GM12891 (cell line): ENCODE measurements around the gene LIMS2.
A peak's percentile ranks its signal among the peaks of the same experiment; 100 is the strongest.

ENCODE experiments used
- DNase-seq: peaks from one replicate; pipeline ENCODE4 v3.0.0; 2011; ENCODE audit warnings: low spot score; ENCODE audit not compliant: insufficient read length
- FAIRE-seq: peaks from 2 replicates; lab custom pipeline; 2011; peaks lifted over from hg19 to GRCh38; lab: Jason Lieb, UNC
- PAX5 ChIP-seq: IDR thresholded peaks from 2 replicates; pipeline ENCODE4 v1.6.1; 2011; ENCODE audit warnings: low read length, moderate library complexity, mild to moderate bottlenecking; ENCODE audit not compliant: insufficient read depth, severe bottlenecking
- POLR2A ChIP-seq: IDR thresholded peaks from 2 replicates; pipeline ENCODE4 v1.6.1; 2011; ENCODE audit warnings: low read depth, low read length, control low read depth
- POLR2AphosphoS5 ChIP-seq: IDR thresholded peaks from 2 replicates; pipeline ENCODE4 v1.6.1; 2011; ENCODE audit warnings: low read depth, low read length, control low read depth
- POU2F2 ChIP-seq: IDR thresholded peaks from 2 replicates; pipeline ENCODE4 v1.6.1; 2011; ENCODE audit warnings: low read depth, mild to moderate bottlenecking, control low read depth, low read length, moderate library complexity
- SPI1 ChIP-seq: IDR thresholded peaks from 2 replicates; pipeline ENCODE4 v1.6.1; 2011; ENCODE audit warnings: low read depth, low read length, control low read depth
- TAF1 ChIP-seq: IDR thresholded peaks from 2 replicates; pipeline ENCODE4 v1.6.1; 2011; ENCODE audit warnings: low read depth, low read length, control low read depth

LIMS2 gene

DNA sequence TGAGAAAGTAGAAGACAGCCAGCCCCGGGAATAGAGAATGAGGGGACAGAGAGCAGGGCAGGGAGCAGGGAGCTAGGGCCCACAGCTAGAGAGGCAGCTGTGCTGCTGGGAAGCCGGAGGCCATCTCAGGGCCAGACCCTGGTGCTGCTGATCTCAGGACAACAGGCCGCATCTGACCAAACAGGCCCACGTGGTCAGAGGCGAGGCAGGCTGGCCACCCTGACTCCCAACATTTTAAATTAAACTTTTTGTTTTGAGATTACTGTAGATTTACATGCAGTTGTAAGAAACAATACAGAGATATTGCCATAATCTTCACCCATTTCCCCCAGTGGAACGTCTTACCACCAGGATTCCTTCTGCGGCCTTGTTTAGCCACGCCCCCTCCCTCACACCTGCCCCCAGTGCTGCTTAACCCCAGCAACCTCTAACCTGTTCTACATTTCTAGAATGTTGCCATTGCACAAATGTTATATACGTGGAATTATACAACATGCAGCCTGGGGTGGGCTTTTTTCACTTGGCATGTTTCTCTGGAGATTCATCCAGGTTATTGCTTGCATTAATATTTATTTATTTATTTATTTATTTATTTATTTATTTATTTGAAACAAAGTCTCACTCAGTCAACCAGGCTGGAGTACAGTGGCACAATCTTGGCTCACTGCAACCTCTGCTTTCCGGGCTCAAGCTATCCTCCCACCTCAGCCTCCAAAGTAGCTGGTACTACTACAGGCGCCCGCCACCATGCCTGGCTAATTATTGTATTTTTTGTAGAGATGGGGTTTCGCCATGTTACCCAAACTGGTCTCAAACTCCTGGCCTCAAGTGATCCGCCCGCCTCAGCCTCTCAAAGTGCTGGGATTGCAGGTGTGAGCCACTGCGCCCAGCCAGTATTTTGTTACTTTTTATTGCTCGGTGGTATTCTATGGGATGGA, 78.0 kb downstream of the LIMS2 start:
- FAIRE-seq (no peak), DNase-seq (no peak)
- TF ChIP-seq PAX5, result no peak
- no peak for TF ChIP-seq POU2F2
- TF ChIP-seq POLR2A, result no peak
- TF ChIP-seq TAF1, result no peak
- no peak for TF ChIP-seq SPI1

GRCh38 chr2:127596311-127597045, 78.9 kb downstream of the LIMS2 start:
- no peak for TF ChIP-seq POLR2A
- no peak for TF ChIP-seq POU2F2
- no peak for TF ChIP-seq TAF1
- TF ChIP-seq SPI1, result no peak
- no peak for TF ChIP-seq POLR2AphosphoS5
- TF ChIP-seq PAX5, result no peak
- no peak for FAIRE-seq

DNA sequence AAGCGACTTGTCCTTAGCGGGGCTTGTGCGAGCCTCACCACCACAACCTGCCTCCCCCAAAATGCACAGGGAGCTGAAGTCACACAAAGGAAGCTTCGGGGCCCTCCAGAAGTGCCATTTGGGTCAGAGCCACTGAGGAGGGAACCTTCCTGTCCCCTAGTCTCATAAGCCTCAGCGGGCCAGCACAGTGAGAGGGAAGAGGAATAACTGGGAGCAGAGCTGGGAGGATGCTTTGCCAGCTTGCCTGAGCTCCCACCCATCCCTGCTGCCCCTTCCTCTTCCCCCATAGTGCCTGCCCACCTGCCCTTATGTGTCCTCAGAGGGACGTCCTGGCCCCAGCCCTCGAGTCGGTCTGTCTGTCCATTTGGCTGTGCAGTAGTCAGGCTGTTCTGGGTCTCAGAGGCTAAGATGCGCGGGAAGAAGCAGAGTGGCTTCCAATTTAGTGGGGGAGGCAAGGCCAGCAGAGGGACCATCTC, 81.2 kb downstream of the LIMS2 start:
- no peak for FAIRE-seq
- DNase-seq, result no peak
- TF ChIP-seq TAF1 (no peak), POU2F2 (no peak), POLR2A (no peak), POLR2AphosphoS5 (no peak), SPI1 (no peak), PAX5 (no peak)

More at GRCh38 chr2:127596311-127597045, 78.9 kb downstream of the LIMS2 start:
- no peak for DNase-seq

- no peak for DNase-seq
- no peak for FAIRE-seq
Measured at GRCh38 chr2:127593228-127594115, 81.9 kb downstream of the LIMS2 start.

GRCh38 chr2:127592761-127593227, 82.5 kb downstream of the LIMS2 start:
- no peak for FAIRE-seq
- DNase-seq, result no peak

More at GRCh38 chr2:127593228-127594115, 81.9 kb downstream of the LIMS2 start:
- TF ChIP-seq TAF1 (no peak), PAX5 (no peak), SPI1 (no peak), POLR2AphosphoS5 (no peak), POLR2A (no peak), POU2F2 (no peak)

GRCh38 chr2:127591221-127591923, 84.0 kb downstream of the LIMS2 start:
- peak; percentile 95 for FAIRE-seq
- peak; percentile 76 for DNase-seq
- TF ChIP-seq POLR2A (no peak), SPI1 (no peak), TAF1 (no peak), POLR2AphosphoS5 (no peak), POU2F2 (peak; percentile 39; the same call in 1 of the 2 replicates)

More at GRCh38 chr2:127592761-127593227, 82.5 kb downstream of the LIMS2 start:
- no peak for TF ChIP-seq TAF1

DNA sequence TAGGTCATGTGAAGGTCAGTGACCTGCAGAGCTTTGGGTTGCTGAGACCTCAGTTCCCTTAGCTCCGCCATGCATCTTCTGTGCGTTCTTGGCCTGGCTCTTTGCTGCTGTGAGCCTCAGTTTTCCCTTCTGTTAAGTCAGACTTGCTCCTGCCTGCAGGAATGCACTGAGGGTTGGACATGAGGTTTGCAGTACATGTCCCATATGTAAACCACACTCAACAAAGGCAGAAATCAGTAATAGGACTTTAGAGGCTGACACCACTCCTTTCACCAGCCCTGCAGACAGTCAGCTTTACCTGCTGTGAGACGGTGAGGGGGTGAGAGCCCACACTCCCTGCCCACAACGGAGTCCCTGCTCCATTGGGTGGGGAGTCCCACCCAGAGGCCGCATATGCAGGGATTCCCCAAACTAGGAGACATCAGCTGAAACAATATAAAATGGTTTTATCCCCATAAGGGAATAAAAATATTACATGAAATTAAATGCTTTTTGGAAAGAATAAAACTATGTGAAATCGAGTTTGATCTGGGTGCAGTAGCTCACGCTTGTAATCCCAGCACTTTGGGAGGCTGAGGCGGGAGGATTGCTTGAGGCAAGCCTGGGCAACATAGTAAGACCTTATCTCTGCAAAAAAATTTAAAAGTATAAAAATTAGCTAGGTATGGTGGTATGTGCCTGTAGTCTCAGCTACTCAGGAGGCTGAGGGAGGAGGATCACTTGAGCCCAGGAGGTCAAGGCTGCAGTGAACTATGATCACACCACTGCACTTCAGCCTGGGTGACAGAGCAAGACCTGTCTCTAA, 84.7 kb downstream of the LIMS2 start:
- FAIRE-seq, result no peak
- TF ChIP-seq POU2F2 (no peak), POLR2A (no peak), POLR2AphosphoS5 (no peak), TAF1 (no peak), PAX5 (no peak), SPI1 (no peak)
- DNase-seq, result no peak

DNA sequence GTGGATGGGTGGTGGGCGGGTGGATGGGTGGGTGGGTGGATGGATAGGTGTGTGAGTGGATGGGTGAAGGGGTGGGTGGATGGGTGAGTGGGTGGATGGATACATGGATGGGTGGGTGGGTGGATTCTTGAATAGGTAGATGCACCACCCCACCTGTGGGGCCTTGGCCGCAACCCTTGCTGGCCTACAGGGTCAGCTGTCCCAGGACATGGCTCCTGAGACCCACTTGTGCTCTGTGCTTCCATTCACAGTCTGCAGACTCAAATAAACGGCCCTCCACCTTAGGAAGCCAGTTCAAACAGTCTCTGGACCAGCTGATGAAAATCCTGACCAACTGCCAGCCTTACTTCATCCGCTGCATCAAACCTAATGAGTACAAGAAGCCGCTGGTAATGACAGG, 85.5 kb downstream of the LIMS2 start:
- DNase-seq (no peak), FAIRE-seq (no peak)
- no peak for TF ChIP-seq TAF1
- no peak for TF ChIP-seq PAX5
- no peak for TF ChIP-seq POLR2A
- no peak for TF ChIP-seq SPI1
